Esophagus muscularis mucosa (tissue), 4 donors: Measurements from ENCODE around the gene NFATC4. TPM values are rescaled to one million over a fixed set of nuclear protein-coding genes. Genes with fewer than 3 reads are reported as not detected.

Source experiments
- DNase-seq: peaks from one replicate; pipeline ENCODE4 v3.0.0-alpha.2; 2017; ENCODE audit errors: extremely low spot score
- H3K27ac ChIP-seq, 4 donors: fragments of 200-600 bp; sonication (generic); replicated peaks in 1 of 4; 1 replicate in 3 of 4; 2 replicates in 1 of 4; pipeline ENCODE4 v1.5.1; 2016 to 2019; ENCODE audit warnings: mild to moderate bottlenecking in 1 of 4
- H3K27me3 ChIP-seq, 4 donors: fragments of 200-600 bp; sonication (generic); one replicate each; pipeline versions ENCODE4 v1.5.1 to v1.6.0; 2016 to 2019
- H3K36me3 ChIP-seq, 4 donors: fragments of 200-600 bp; sonication (generic); one replicate each; pipeline ENCODE4 v1.5.1; 2016 to 2019
- H3K4me1 ChIP-seq, 4 donors: fragments of 200-600 bp; sonication (generic); one replicate each; pipeline ENCODE4 v1.5.1; 2016 to 2019
- H3K4me3 ChIP-seq, 4 donors: fragments of 200-600 bp; sonication (generic); 1 replicate in 2 of 4; 2 replicates in 2 of 4; pipeline ENCODE4 v1.5.1; 2016 to 2019; ENCODE audit warnings: mild to moderate bottlenecking in 4 of 4, moderate library complexity in 1 of 4
- H3K9me3 ChIP-seq, 4 donors: fragments of 200-600 bp; sonication (generic); 1 replicate in 3 of 4; 2 replicates in 1 of 4; pipeline ENCODE4 v1.5.1; 2016 to 2019
- CTCF ChIP-seq, 3 experiments: fragments of 200-600 bp in 2 of 3; fragments of 450-650 bp in 1 of 3; sonication (generic) in 2 of 3; IDR thresholded peaks; one replicate each; pipeline ENCODE4 v1.5.1; 2017 to 2019; ENCODE audit warnings: antibody characterized with exemption in 3 of 3, mild to moderate bottlenecking in 2 of 3, moderate library complexity in 1 of 3
- EP300 ChIP-seq: sonication (generic); formaldehyde crosslinking; IDR thresholded peaks from one replicate; pipeline ENCODE4 v1.6.1; 2017; ENCODE audit warnings: antibody characterized with exemption
- POLR2A ChIP-seq: fragments of 450-650 bp; IDR thresholded peaks from one replicate; pipeline ENCODE4 v1.6.1; 2017; ENCODE audit warnings: antibody characterized with exemption, moderate library complexity, mild to moderate bottlenecking, low read depth
- POLR2AphosphoS5 ChIP-seq, 2 donors: sonication (generic); formaldehyde crosslinking; IDR thresholded peaks; one replicate each; pipeline ENCODE4 v1.6.1; 2017; ENCODE audit warnings: antibody characterized with exemption in 2 of 2
- WGBS: methylation state at CpG from one replicate; pipeline ENCODE4 v1.1.5; 2018; 5-methylcytosine and 5-hydroxymethylcytosine counted together
- intact Hi-C: fragments of 100-400 bp; cut with DNase I; formaldehyde crosslinking; loops from one replicate; pipeline ENCODE4 v1.15.1; 2023
- total RNA-seq, 4 donors: library from RNA; depleted of rRNA; stranded (reverse); fragments of >200 nt; gene quantifications; one replicate each; pipeline versions ENCODE4 v1.1.0 to v1.2.1, GENCODE V29; 2016

The NFATC4 gene
- total RNA-seq, 4 donors from 2014 or later, result 38.8 to 65.2 (median 48.3) TPM

GRCh38 chr14:24379907-24380730, 12.1 kb downstream of the NFATC4 start:
- no peak for DNase-seq
- no peak overlapping the region for H3K4me3 ChIP-seq
- no peaks in the 10 kb centered on the region for H3K27me3 ChIP-seq
- TF ChIP-seq POLR2AphosphoS5 (IDR thresholded peaks at IDR 0.05) (no peak), EP300 (no peak), CTCF (IDR thresholded peaks at IDR 0.05) (no peak), POLR2A (no peak)
- peaks cover 11 to 23% (median 20%) of the 10 kb centered on the region in 4 donors for H3K4me1 ChIP-seq
- WGBS, result 86% methylated on average over 15 of the region's 15 CpGs
- no peaks in the 10 kb centered on the region for H3K9me3 ChIP-seq
- intact Hi-C loops, result no loop called here
- no peak overlapping the region for H3K27ac ChIP-seq
- H3K36me3 ChIP-seq, result peaks cover 0 to 30% (median 15%) of the 10 kb centered on the region in 4 donors

DNA sequence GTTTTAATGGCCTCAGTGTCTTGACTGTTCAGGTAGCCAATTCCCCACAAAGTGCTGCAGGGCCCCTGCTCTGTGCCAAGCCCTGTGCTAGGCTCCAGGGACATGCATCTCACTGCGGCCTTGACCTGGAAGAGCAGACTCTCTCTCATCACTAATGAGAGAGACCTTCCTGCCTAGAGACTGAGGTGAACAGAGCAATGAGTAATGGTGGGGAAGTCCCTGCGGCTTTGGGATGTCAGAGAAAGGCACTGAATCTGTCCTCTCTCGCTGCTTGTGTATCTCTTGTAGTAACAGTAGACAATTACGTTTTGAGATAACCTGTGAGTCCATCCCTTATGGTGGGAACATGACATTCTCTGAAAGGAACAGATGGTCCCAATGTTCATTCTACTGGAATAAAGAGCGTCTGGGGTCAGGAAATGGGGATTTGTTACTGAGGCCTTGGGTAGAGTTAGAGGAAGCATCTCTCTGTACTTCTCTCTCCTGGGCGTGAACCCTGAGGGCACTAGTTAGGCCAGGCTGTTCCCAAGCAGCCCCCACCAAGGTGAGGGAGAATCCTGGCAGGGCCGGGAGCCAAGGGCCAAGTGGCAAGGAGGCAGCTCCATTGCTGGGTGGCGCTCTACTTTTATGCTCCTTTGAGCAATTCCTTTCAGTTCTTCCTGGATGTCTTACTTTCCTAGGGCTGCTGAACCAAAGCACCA, 13.5 kb downstream of the NFATC4 start:
- Histone ChIP-seq H3K4me3 (no peak overlapping the region), H3K9me3 (no peaks in the 10 kb centered on the region), H3K27ac (no peak overlapping the region), H3K27me3 (no peaks in the 10 kb centered on the region), H3K36me3 (peaks cover 0 to 16% (median 6%) of the 10 kb centered on the region in 4 donors), H3K4me1 (peaks cover 11 to 17% (median 14%) of the 10 kb centered on the region in 4 donors)
- intact Hi-C loops, result no loop called here
- WGBS, result 78% methylated on average over 6 of the region's 8 CpGs
- no peak for DNase-seq
- TF ChIP-seq CTCF (IDR thresholded peaks at IDR 0.05), result no peak
- TF ChIP-seq POLR2AphosphoS5 (IDR thresholded peaks at IDR 0.05), result no peak
- no peak for TF ChIP-seq EP300
- no peak for TF ChIP-seq POLR2A

DNA sequence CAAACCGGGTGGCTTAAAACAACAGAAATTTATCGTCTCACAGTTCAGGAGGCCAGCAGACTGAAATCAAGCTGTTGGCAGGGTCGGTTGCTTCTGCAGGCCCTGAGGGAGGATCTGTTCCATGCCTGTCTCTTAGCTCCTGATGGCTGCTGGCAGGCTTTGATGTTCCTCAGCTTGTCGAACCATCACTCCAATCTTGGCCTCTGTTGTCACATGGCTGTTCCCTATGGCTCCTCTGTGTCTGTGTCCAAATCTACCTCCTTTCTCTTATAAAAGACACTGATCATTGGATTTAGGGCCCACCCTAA, 14.0 kb downstream of the NFATC4 start:
- H3K36me3 ChIP-seq, result peaks cover 0 to 11% (median 4%) of the 10 kb centered on the region in 4 donors
- TF ChIP-seq EP300, result no peak
- TF ChIP-seq CTCF (IDR thresholded peaks at IDR 0.05), result no peak
- no peak for TF ChIP-seq POLR2A
- no peak for TF ChIP-seq POLR2AphosphoS5 (IDR thresholded peaks at IDR 0.05)
- WGBS, result 82% methylated on average over 4 of the region's 4 CpGs
- no peak for DNase-seq
- no peaks in the 10 kb centered on the region for H3K9me3 ChIP-seq
- no peak overlapping the region for H3K4me3 ChIP-seq
- no peaks in the 10 kb centered on the region for H3K27me3 ChIP-seq
- intact Hi-C loops, result no loop called here
- no peak overlapping the region for H3K27ac ChIP-seq
- H3K4me1 ChIP-seq, result peaks cover 8 to 12% (median 10%) of the 10 kb centered on the region in 4 donors

GRCh38 chr14:24384169-24384568, 16.2 kb downstream of the NFATC4 start:
- WGBS, result 86% methylated on average over 4 of the region's 4 CpGs
- Histone ChIP-seq H3K4me1 (no peaks in the 10 kb centered on the region), H3K27me3 (no peaks in the 10 kb centered on the region), H3K27ac (no peak overlapping the region), H3K4me3 (no peak overlapping the region), H3K36me3 (no peaks in the 10 kb centered on the region), H3K9me3 (no peaks in the 10 kb centered on the region)
- TF ChIP-seq EP300, result no peak
- no peak for TF ChIP-seq POLR2AphosphoS5 (IDR thresholded peaks at IDR 0.05)
- no peak for TF ChIP-seq CTCF (IDR thresholded peaks at IDR 0.05)
- no peak for TF ChIP-seq POLR2A
- intact Hi-C loops, result no loop called here
- no peak for DNase-seq
